Sigmoid colon (tissue), 7 donors: ENCODE data around the gene KATNB1. TPM values are rescaled to one million over a fixed set of nuclear protein-coding genes. Genes with fewer than 3 reads are reported as not detected.

Source experiments
- DNase-seq: peaks from one replicate; pipeline ENCODE4 v3.0.0-alpha.2; 2019
- H3K27ac ChIP-seq, 4 donors: fragments of 200-600 bp; sonication (generic); one replicate each; pipeline ENCODE4 v1.5.1; 2016 to 2019; ENCODE audit warnings: mild to moderate bottlenecking in 1 of 4
- H3K27me3 ChIP-seq, 3 donors: fragments of 200-600 bp; sonication (generic); one replicate each; pipeline ENCODE4 v1.5.1; 2019; ENCODE audit warnings: mild to moderate bottlenecking in 1 of 3
- H3K36me3 ChIP-seq, 4 donors: fragments of 200-600 bp; sonication (generic); one replicate each; pipeline ENCODE4 v1.5.1; 2016 to 2019
- H3K4me1 ChIP-seq, 4 donors: fragments of 200-600 bp; sonication (generic); one replicate each; pipeline ENCODE4 v1.5.1; 2017 to 2019
- H3K4me3 ChIP-seq, 4 donors: fragments of 200-600 bp; sonication (generic); one replicate each; pipeline ENCODE4 v1.5.1; 2017 to 2019; ENCODE audit warnings: mild to moderate bottlenecking in 2 of 4, moderate library complexity in 1 of 4
- H3K9me3 ChIP-seq, 4 donors: fragments of 200-600 bp in 3 of 4; sonication (generic) in 3 of 4; one replicate each; pipeline versions ENCODE4 v1.5.1 to v1.6.1; 2013 to 2019
- EP300 ChIP-seq, 4 donors: sonication (generic); formaldehyde crosslinking; IDR thresholded peaks; one replicate each; pipeline ENCODE4 v1.6.1; 2017; ENCODE audit warnings: antibody characterized with exemption in 4 of 4
- POLR2A ChIP-seq, 2 donors: fragments of 450-650 bp; IDR thresholded peaks; one replicate each; pipeline ENCODE4 v1.6.1; 2016; ENCODE audit warnings: antibody characterized with exemption in 2 of 2, mild to moderate bottlenecking in 2 of 2, moderate library complexity in 2 of 2
- POLR2AphosphoS5 ChIP-seq, 4 donors: sonication (generic); formaldehyde crosslinking; IDR thresholded peaks; one replicate each; pipeline ENCODE4 v1.6.1; 2017; ENCODE audit warnings: antibody characterized with exemption in 4 of 4
- WGBS, 2 donors: extraction: QIAGEN DNeasy Blood & Tissue Kit; methylation state at CpG; one replicate each; pipeline ENCODE4 v1.1.7; 2013; 5-methylcytosine and 5-hydroxymethylcytosine counted together
- intact Hi-C: fragments of 100-400 bp; cut with DNase I; formaldehyde crosslinking; loops from one replicate; pipeline ENCODE4 v1.15.1; 2023
- polyA plus RNA-seq, 3 donors: library from polyadenylated mRNA; stranded (reverse); fragments of 200-250 nt; gene quantifications; one replicate each; pipeline ENCODE4 v1.2.3, GENCODE V29; 2013
- total RNA-seq, 4 donors: library from RNA; depleted of rRNA; stranded (reverse); fragments of >200 nt; gene quantifications; one replicate each; pipeline ENCODE4 v1.1.0, GENCODE V29; 2016
- TF ChIP-seq, protein P1 (sequence below), 4 experiments: fragments of 450-650 bp in 3 of 4; fragments of 200-600 bp in 1 of 4; IDR thresholded peaks; one replicate each; pipeline ENCODE4 v1.5.1; 2016 to 2019; ENCODE audit warnings: antibody characterized with exemption in 4 of 4, mild to moderate bottlenecking in 3 of 4, moderate library complexity in 2 of 4
- donor health status: healthy with polysubstance abuse.
- donor health status: Bipolar disorder and iron deficiency.
- donor health status: healthy.

KATNB1 gene
- total and polyA plus RNA-seq, 7 donors: 4.3 to 18.6 (median 10.2) TPM

GRCh38 chr16:57725151-57725550, 10.4 kb upstream of the KATNB1 start:
- H3K36me3 ChIP-seq: no peaks in the 10 kb centered on the region
- no peak overlapping the region for H3K4me3 ChIP-seq
- no peaks in the 10 kb centered on the region for H3K4me1 ChIP-seq
- no peak for DNase-seq
- H3K27me3 ChIP-seq: no peaks in the 10 kb centered on the region
- intact Hi-C loops: no loop called here
- 37 to 56% methylated on average over 5 of the region's 5 CpGs for WGBS, 2 donors
- TF ChIP-seq POLR2AphosphoS5 (IDR thresholded peaks at IDR 0.05) (no peak), EP300 (IDR thresholded peaks at IDR 0.05) (no peak)
- H3K9me3 ChIP-seq: no peaks in the 10 kb centered on the region
- H3K27ac ChIP-seq: no peak overlapping the region

- no peak for DNase-seq
- 64 to 77% methylated on average over 5 of the region's 5 CpGs for WGBS, 2 donors
- intact Hi-C loops: no loop called here
Observed at GRCh38 chr16:57725554-57725953, 10.0 kb upstream of the KATNB1 start.

GRCh38 chr16:57725976-57726375, 9.6 kb upstream of the KATNB1 start:
- Histone ChIP-seq H3K36me3 (no peaks in the 10 kb centered on the region), H3K27me3 (no peaks in the 10 kb centered on the region), H3K4me1 (no peaks in the 10 kb centered on the region), H3K9me3 (no peaks in the 10 kb centered on the region), H3K27ac (no peak overlapping the region), H3K4me3 (no peak overlapping the region)
- intact Hi-C loops: no loop called here
- WGBS, 2 donors: 93 to 94% methylated on average over 30 of the region's 30 CpGs
- TF ChIP-seq EP300 (IDR thresholded peaks at IDR 0.05) (no peak), POLR2AphosphoS5 (IDR thresholded peaks at IDR 0.05) (no peak), POLR2A (IDR thresholded peaks at IDR 0.05) (no peak)
- TF ChIP-seq, protein P1, sequence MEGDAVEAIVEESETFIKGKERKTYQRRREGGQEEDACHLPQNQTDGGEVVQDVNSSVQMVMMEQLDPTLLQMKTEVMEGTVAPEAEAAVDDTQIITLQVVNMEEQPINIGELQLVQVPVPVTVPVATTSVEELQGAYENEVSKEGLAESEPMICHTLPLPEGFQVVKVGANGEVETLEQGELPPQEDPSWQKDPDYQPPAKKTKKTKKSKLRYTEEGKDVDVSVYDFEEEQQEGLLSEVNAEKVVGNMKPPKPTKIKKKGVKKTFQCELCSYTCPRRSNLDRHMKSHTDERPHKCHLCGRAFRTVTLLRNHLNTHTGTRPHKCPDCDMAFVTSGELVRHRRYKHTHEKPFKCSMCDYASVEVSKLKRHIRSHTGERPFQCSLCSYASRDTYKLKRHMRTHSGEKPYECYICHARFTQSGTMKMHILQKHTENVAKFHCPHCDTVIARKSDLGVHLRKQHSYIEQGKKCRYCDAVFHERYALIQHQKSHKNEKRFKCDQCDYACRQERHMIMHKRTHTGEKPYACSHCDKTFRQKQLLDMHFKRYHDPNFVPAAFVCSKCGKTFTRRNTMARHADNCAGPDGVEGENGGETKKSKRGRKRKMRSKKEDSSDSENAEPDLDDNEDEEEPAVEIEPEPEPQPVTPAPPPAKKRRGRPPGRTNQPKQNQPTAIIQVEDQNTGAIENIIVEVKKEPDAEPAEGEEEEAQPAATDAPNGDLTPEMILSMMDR (IDR thresholded peaks at IDR 0.05): no peak
- peak; percentile 48 for DNase-seq

More at GRCh38 chr16:57725554-57725953, 10.0 kb upstream of the KATNB1 start:
- H3K4me1 ChIP-seq: no peaks in the 10 kb centered on the region
- no peaks in the 10 kb centered on the region for H3K9me3 ChIP-seq
- no peak overlapping the region for H3K4me3 ChIP-seq
- TF ChIP-seq, protein P1 (IDR thresholded peaks at IDR 0.05): no peak
- H3K27ac ChIP-seq: no peak overlapping the region
- no peaks in the 10 kb centered on the region for H3K27me3 ChIP-seq
- H3K36me3 ChIP-seq: no peaks in the 10 kb centered on the region

DNA sequence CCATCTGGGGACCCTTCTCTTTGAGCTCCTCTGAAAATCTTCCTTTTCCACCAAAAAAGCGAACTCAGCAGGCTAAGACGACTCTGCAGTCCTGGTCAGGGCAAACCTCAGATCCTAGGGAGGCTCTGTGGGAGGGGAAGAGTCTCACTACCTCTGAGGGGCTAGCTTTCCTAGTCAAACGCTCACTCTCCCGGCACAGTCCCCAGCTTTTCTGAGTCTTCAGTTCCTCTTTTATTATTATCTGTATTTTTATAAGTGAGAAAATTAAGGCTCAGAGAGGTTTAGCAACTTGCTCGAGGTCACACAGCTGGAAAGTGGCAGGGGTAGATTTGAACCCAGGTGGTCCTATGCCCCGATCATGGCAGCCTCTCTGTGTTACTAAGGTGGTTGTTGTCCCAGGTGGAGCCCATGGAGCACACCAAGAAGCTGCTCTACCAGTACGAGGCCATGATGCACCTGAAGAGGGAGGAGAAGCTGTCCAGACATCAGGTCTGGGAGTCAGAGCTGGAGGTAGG, 9.1 kb upstream of the KATNB1 start:
- no peak overlapping the region for H3K4me3 ChIP-seq
- no peaks in the 10 kb centered on the region for H3K36me3 ChIP-seq
- intact Hi-C loops: no loop called here
- H3K4me1 ChIP-seq: no peaks in the 10 kb centered on the region
- H3K27ac ChIP-seq: no peak overlapping the region
- peak; percentile 12 for DNase-seq
- H3K9me3 ChIP-seq: no peaks in the 10 kb centered on the region
- WGBS, 2 donors: 77 to 80% methylated on average over 7 of the region's 7 CpGs
- H3K27me3 ChIP-seq: no peaks in the 10 kb centered on the region
- TF ChIP-seq, protein P1 (IDR thresholded peaks at IDR 0.05): no peak
- no peak for TF ChIP-seq POLR2A (IDR thresholded peaks at IDR 0.05)
- no peak for TF ChIP-seq EP300 (IDR thresholded peaks at IDR 0.05)
- TF ChIP-seq POLR2AphosphoS5 (IDR thresholded peaks at IDR 0.05): no peak

DNA sequence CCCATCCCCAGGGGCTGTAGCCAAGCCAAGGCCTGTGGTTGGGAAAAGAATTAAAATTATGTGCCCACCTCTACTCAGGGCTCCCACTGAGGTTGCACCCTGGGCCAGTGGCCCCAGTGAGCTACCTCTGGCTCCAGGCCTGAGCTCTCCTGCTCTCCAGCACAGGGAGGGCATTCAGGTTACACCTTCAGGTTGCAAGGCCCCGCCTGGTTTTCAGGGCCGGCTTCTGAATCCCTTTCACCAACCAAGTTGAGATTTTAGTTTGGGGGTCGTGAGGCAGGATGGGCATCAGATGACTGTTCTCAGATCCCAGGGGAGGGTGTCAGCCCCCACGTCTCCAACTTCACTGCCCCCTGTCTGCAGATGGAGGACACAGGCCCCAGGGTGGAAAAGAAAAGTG, 8.0 kb upstream of the KATNB1 start:
- intact Hi-C loops: no loop called here
- no peaks in the 10 kb centered on the region for H3K27me3 ChIP-seq
- TF ChIP-seq, protein P1 (IDR thresholded peaks at IDR 0.05): no peak
- no peak for TF ChIP-seq POLR2AphosphoS5 (IDR thresholded peaks at IDR 0.05)
- TF ChIP-seq EP300 (IDR thresholded peaks at IDR 0.05): no peak
- TF ChIP-seq POLR2A (IDR thresholded peaks at IDR 0.05): no peak
- H3K27ac ChIP-seq: no peak overlapping the region
- H3K36me3 ChIP-seq: no peaks in the 10 kb centered on the region
- H3K4me1 ChIP-seq: no peaks in the 10 kb centered on the region
- 76 to 79% methylated on average over 4 of the region's 4 CpGs for WGBS, 2 donors
- no peak overlapping the region for H3K4me3 ChIP-seq
- no peak for DNase-seq
- H3K9me3 ChIP-seq: no peaks in the 10 kb centered on the region
